ENCODE results near the gene CLDN19. TPM values are rescaled to one million over a fixed set of nuclear protein-coding genes. Genes with fewer than 3 reads are reported as not detected.

CLDN19 gene
- total RNA-seq, 4 donors from 2014 or later, result not detected

- DNase-seq, result no peak
- Histone ChIP-seq H3K36me3 (no peaks in the 10 kb centered on the region), H3K4me3 (no peak overlapping the region), H3K27ac (no peak overlapping the region), H3K27me3 (no peaks in the 10 kb centered on the region), H3K9me3 (no peaks in the 10 kb centered on the region), H3K4me1 (peaks cover 0 to 17% (median 3%) of the 10 kb centered on the region in 4 donors)
- TF ChIP-seq, protein P1, sequence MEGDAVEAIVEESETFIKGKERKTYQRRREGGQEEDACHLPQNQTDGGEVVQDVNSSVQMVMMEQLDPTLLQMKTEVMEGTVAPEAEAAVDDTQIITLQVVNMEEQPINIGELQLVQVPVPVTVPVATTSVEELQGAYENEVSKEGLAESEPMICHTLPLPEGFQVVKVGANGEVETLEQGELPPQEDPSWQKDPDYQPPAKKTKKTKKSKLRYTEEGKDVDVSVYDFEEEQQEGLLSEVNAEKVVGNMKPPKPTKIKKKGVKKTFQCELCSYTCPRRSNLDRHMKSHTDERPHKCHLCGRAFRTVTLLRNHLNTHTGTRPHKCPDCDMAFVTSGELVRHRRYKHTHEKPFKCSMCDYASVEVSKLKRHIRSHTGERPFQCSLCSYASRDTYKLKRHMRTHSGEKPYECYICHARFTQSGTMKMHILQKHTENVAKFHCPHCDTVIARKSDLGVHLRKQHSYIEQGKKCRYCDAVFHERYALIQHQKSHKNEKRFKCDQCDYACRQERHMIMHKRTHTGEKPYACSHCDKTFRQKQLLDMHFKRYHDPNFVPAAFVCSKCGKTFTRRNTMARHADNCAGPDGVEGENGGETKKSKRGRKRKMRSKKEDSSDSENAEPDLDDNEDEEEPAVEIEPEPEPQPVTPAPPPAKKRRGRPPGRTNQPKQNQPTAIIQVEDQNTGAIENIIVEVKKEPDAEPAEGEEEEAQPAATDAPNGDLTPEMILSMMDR (IDR thresholded peaks at IDR 0.05), result no peak
- TF ChIP-seq POLR2A (IDR thresholded peaks at IDR 0.05), result no peak
These were observed 5.0 kb downstream of the CLDN19 start for GRCh38 chr1:42735056-42735455.

- Histone ChIP-seq H3K27me3 (no peaks in the 10 kb centered on the region), H3K4me3 (no peak overlapping the region), H3K36me3 (no peaks in the 10 kb centered on the region), H3K27ac (no peak overlapping the region), H3K9me3 (no peaks in the 10 kb centered on the region), H3K4me1 (peaks cover 0 to 17% (median 3%) of the 10 kb centered on the region in 4 donors)
- TF ChIP-seq POLR2A (IDR thresholded peaks at IDR 0.05), result no peak
- TF ChIP-seq, protein P1 (IDR thresholded peaks at IDR 0.05), result no peak
- no peak for DNase-seq
These were observed 5.6 kb downstream of the CLDN19 start for GRCh38 chr1:42734201-42735035.

DNA sequence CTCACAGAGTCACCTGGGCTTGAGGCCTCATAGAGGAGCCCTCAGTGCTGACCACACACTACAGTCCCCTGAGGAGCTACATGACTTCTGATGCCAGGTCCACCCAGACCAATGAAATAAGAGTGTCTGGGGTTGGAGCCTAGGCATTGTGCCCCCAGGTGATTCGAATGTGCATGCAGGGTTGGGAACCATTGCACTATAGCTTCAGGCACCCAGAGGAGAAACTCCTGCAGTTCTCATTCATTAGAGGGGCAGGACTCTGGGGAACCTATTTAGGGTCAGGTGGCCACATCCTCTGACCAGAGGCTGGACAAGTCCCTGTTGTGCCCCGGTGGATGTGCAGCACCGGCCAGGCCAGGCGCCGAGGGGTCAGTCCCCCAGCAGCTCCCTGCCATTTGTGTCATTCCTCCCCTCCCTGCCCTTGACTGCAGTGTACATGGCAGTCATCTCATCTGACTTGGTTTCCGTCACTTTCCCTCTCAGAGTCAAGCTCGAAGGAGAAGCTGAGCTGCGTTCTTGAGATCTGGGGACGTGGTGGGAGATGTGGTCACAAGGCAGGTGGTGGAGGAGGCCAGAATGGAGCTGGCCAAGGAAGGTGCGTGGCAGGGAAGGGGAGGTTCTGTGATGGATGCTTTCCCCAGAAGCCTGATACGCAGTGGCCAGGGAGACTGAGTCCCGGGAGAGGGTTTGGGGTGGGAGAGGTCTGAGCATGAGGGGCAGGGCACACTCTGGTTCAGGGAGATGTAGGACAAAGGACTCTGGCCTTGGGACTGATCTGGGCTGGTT lies 6.4 kb downstream of the CLDN19 start:
- Histone ChIP-seq H3K4me1 (peaks cover 0 to 17% (median 3%) of the 10 kb centered on the region in 4 donors), H3K27ac (no peak overlapping the region), H3K36me3 (no peaks in the 10 kb centered on the region), H3K27me3 (no peaks in the 10 kb centered on the region), H3K4me3 (no peak overlapping the region), H3K9me3 (no peaks in the 10 kb centered on the region)
- no peak for TF ChIP-seq POLR2A (IDR thresholded peaks at IDR 0.05)
- TF ChIP-seq, protein P1 (IDR thresholded peaks at IDR 0.05), result no peak
- DNase-seq, result no peak

GRCh38 chr1:42732126-42732680 lies 7.8 kb downstream of the CLDN19 start:
- H3K9me3 ChIP-seq, result no peaks in the 10 kb centered on the region
- H3K27me3 ChIP-seq, result no peaks in the 10 kb centered on the region
- no peaks in the 10 kb centered on the region for H3K36me3 ChIP-seq
- TF ChIP-seq, protein P1 (IDR thresholded peaks at IDR 0.05), result no peak
- no peak for TF ChIP-seq POLR2A (IDR thresholded peaks at IDR 0.05)
- no peak overlapping the region for H3K27ac ChIP-seq
- peaks cover 0 to 17% (median 3%) of the 10 kb centered on the region in 4 donors for H3K4me1 ChIP-seq
- no peak for DNase-seq
- H3K4me3 ChIP-seq, result no peak overlapping the region

DNA sequence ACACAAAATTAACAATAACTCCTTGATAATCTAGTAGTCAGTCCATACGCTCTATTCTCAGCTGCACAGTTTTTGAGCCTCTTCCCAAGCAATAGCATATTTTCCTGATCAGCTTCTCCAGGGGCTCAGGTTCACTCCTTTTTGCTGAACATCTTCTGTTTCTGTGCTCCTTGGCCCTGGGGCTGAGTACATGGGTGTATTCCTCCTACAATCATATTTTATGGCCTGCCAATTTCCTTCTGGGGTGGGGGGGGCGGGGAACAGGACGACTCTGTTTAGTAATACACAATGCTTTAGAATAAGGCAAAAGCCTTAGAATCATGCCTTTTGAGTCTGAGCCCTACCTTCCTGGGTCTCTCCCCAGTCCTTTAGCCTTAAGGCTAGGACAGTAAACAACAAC lies 8.5 kb downstream of the CLDN19 start:
- no peaks in the 10 kb centered on the region for H3K9me3 ChIP-seq
- no peak for DNase-seq
- TF ChIP-seq POLR2A (IDR thresholded peaks at IDR 0.05), result no peak
- TF ChIP-seq, protein P1 (IDR thresholded peaks at IDR 0.05), result no peak
- no peaks in the 10 kb centered on the region for H3K36me3 ChIP-seq
- no peak overlapping the region for H3K27ac ChIP-seq
- H3K4me1 ChIP-seq, result peaks cover 0 to 12% (median 3%) of the 10 kb centered on the region in 4 donors
- H3K27me3 ChIP-seq, result no peaks in the 10 kb centered on the region
- H3K4me3 ChIP-seq, result no peak overlapping the region
